Activated CD8-positive, alpha-beta memory T cell treated with anti-CD3 and anti-CD28 coated beads, Interleukin-2, amount 50 U/mL, for 1 hour (primary cell): ENCODE measurements around the gene USPL1.
A peak's percentile ranks its signal among the peaks of the same experiment; 100 is the strongest.
"Not testable (repeated sequence)": the region's sequence is repeated elsewhere in the genome, so short reads cannot be mapped to it uniquely, and the experiment has no call there.

Source experiments
- DNase-seq: peaks from one replicate; pipeline ENCODE4 v3.0.0-alpha.2; 2020; ENCODE audit errors: extremely low read depth

The USPL1 gene

DNA sequence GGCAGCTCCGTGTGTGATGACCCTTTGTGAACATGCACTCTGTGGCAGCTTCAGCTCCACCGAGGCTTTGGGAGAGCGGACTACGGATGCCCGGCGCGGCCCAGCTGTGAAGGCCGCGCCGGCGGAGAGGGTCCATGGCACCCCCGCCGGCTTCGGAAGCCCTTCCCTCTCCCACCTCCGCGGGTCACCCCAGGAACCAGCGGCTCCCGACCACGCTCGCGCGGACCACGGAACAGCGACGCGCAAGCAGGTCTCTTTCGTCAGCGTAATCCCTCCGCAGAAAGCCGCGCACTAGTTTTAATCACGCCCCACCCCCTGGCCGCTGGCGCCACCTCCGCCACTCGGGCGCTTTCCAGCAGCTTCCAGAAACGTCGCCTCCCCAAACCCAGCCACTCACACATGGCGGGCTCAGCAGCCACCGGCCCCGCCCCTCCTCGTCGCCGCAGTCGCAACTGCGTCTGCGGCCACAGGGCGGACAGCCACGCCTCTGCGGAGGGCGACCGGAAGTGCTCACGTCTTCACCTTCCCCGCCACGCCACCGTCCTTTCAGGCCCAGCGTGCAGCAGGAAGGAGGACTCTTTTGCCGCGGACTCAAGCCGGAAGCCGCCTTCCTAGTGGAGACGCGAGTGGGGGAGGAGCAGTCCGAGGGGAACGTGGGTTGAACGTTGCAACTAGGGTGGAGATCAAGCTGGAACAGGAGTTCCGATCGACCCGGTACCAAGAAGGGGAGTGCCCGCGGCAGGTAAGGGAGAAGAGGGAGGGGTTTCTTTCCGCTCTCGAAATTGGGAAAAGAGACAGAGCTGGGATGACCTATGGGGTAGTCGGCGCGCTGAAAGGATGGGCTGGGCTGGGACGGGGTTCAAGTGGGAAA is at the start of gene USPL1:
Gene USPL1, plus strand, starts transcription at position 606 of the 871 bp plus-strand sequence. CDS start 3,221 bp downstream, outside the sequence.
- peak; percentile 93 for DNase-seq

GRCh38 chr13:30569901-30570576 is 47.7 kb upstream of the USPL1 start:
- no peak for DNase-seq

DNA sequence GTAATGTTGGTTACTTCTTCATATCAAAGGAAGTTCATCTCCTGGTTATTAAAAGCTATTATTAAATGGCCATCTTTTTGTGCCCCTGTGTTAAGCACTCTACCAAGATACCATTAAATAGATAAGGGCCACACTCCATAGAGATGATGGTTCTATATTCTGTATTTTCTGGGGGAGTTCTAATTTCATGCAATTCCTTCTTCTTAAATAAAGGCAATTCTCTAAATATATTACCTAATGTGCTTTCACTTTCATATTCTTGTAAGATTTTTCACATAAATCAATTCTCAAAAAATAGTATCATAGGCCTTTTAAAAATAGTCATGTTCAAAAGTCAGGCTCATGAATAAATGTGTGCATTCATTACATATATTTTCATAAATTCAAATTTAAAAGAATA is 47.0 kb upstream of the USPL1 start:
- no peak for DNase-seq

DNA sequence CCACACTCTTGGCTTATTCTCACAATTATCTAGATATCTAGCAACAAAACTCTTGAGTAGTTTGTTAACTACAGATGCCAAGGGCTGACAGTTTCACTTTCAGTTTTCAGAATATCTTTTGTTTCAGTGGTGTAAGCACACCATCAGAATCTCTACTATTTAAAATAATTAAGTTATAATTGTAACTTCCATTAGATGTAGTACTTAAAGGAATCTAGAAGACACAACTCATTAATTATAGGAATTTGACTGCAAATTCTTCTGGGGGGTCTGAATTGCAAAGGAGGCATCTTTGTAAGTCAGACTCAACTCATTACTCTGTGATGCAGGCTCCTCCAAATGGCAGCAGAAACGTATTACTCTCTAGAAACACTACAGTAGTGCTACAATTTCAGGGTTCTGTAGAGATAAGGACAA is 44.9 kb upstream of the USPL1 start:
- DNase-seq, result no peak

GRCh38 chr13:30576528-30576927 is 41.2 kb upstream of the USPL1 start:
- DNase-seq, result peak; percentile 62

DNA sequence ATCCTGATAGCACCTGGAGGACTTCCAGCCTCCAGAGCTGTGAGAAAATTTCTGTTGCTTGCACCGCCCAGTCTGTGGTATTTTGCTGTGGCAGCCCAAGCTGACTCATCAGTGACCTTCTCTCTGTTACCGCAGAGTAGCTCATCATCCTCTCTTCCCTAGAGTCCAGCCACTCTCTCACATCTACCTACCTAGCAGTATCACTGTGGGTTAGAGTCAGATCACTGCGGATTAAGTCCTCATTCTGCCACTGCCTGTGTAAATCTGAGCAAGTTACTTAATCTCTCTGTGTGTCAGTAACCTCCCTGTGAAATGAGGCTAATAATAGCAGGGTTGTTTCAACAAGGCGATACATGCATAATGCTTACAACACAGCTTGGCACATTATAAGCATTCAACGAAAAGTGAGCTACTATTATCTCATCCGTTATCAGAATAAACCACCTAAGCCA is 40.3 kb upstream of the USPL1 start:
- no peak for DNase-seq

DNA sequence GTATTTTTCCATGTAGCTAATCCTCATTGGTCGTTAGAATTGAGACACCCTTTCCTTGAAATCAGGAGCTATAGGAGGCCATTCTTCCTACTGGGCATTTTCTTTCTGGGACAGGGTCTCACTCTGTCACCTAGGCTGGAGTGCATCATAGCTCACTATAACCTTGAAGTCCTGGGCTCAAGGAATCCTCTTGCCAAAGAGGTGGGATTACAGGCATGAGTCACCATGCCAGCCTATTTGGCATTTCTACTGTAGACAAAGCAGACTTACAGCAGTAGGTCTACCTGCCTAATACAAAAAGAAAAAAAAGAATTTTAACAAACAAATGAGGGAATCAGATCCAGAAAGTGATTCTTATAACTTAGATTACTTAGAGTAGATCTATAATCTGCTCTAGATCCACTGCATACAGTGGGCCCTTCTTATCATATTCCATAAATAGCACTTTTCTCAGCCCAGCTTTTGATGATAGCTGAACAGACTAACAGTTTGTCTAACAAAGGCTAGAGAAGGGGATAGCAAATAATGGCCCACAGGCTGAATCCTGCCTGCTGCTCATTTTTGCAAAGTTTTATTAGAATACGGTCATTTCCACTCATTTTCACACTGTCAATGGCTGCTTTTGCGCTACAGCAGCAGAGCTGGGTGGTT is 36.7 kb upstream of the USPL1 start:
- DNase-seq, result no peak

DNA sequence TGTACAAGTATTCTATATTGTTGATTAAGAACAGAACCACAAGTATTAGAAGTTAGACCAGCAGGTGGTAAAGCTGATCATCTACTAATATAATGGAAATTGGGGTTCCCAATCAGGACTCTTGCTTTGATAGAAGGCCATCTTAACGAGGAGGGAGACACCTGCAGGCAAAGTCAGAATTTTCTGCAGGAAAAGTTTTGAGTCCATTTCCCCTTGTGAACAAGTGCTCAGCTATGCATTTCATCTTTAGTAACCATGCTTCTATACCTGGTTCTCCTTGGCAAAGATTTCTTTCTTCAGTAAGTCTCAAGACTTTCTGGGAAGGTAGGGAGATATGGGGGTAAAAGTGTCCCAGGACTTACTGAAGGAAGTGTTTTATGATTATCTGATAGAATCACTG is 36.1 kb upstream of the USPL1 start:
- no peak for DNase-seq

DNA sequence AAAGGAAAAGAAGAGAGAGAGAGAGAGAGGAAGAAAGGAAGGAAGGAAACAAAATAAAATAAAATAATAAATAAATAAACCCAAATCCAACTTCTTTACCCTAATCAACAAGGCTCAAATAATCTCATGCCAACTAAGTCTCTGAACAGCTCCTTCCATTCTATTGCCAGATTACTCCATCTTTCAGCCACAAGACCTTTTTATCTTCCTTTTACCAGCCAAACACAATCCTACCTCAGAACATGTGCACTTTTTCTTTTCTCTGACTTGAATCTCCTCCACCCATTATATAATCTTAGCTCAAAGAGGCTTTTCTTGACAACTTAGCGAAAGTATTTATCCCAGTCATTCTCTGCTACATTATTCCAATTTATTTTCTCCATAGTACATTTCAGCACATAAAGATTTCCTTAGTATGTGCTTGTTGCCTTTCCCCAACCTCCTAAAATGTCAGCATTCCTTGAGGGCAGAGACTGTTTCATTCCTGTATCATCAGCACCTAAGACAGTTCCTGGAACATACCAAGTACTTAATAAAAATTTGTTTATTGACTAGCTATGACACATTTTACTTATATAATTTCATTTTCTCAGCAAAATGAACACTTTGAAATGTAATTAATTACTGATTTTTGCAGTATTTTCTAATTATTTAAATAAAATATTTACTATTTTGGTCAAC is 33.5 kb upstream of the USPL1 start:
- no peak for DNase-seq

DNA sequence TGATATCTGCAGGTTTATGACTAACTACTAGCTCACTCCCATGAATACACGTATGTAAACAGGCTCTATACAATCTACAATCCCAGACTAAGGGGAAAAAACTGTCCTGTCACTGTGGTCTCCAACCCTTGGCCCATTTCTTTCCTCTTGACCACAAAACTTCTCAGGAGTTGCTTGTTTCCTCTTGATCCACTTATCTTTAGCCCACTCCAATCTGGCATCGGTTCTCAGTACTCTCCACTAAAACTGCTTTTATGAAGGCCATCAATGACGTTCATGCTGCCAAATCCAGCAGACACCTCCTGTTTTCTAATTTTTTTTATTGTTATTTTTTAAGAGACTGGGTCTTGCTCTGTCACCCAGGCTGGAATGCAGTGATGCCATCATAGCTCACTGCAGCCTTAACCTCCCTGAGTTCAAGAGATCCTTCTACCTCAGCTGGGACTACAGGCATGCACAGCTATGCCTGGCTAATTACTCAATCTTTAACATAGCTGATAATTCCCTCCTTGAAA is 31.9 kb upstream of the USPL1 start:
- no peak for DNase-seq

- DNase-seq, result no peak
These were observed 30.5 kb upstream of the USPL1 start for GRCh38 chr13:30587231-30587630.

DNA sequence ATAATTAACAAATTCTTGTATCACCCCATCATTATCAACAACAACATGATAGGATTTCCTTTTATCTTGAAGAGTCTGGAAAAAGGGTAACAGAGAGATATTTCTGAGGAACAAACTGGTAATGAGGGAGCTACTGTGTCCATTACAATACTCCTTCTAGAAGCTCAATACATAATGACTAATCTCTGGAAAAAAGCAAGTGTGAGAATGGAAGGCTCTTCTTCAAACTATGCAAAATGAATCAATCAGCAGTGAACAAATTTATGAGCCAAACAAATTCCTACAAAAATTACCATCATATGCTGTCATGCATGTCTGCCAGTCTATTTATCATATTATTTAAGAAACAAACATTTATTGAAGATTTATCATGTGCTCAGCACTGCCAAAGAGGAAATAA is 30.0 kb upstream of the USPL1 start:
- no peak for DNase-seq

DNA sequence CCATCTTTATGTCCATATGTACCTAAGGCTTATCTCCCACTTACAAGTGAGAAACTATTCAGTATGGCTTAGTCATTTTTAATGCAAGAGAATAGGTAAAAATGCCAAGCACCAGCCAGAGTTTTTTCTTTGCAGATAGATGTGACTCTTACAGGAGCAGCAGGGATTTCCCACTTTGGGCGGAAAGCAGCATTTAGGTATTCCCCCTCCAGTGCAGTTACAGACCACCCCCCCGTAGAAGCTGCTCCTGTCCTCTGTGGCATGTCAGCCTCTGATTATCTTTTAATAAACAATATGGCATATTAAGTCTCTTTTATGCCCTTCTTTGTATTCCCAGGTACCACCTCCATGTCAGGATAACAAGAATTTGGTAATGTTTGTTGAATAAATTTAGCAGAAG is 24.7 kb upstream of the USPL1 start:
- DNase-seq, result no peak

GRCh38 chr13:30600496-30600895 is 17.2 kb upstream of the USPL1 start:
- DNase-seq, result no peak

GRCh38 chr13:30601836-30602235 is 15.9 kb upstream of the USPL1 start:
- DNase-seq, result no peak

- DNase-seq, result no peak
These were observed 12.7 kb upstream of the USPL1 start for GRCh38 chr13:30605052-30605451.

- DNase-seq, result not testable (repeated sequence)
These were observed 10.5 kb upstream of the USPL1 start for GRCh38 chr13:30607186-30607585.

- DNase-seq, result peak; percentile 45
These were observed 9.8 kb upstream of the USPL1 start for GRCh38 chr13:30607908-30608307.

GRCh38 chr13:30608364-30608763 is 9.4 kb upstream of the USPL1 start:
- no peak for DNase-seq

GRCh38 chr13:30610311-30610710 is 7.4 kb upstream of the USPL1 start:
- DNase-seq, result no peak

GRCh38 chr13:30615481-30615865 is 2.2 kb upstream of the USPL1 start:
- no peak for DNase-seq
